HG02973 (cell line): ENCODE data around the gene M1AP.

Experiments
- ATAC-seq: cut with Tn5 transposase; IDR thresholded peaks from one replicate; pipeline ENCODE4 v1.9.1; 2021; ENCODE audit warnings: moderate library complexity; ENCODE audit not compliant: unreplicated experiment

The M1AP gene

GRCh38 chr2:74507926-74508520 lies 140.1 kb downstream of the M1AP start:
- peak; percentile 4 for ATAC-seq
